BJ (cell line): Measurements from ENCODE around the gene FAM47E. TPM values are rescaled to one million over a fixed set of nuclear protein-coding genes. Genes with fewer than 3 reads are reported as not detected.

Source experiments
- CTCF ChIA-PET: fragments of 350-600 bp; formaldehyde crosslinking; extraction: SDS; loops from one replicate; lab custom pipeline; 2021; ENCODE audit warnings: antibody characterized with exemption, inconsistent platforms; lab: Yijun Ruan, JAX
- POLR2A ChIA-PET: fragments of 300-600 bp; sonication (Branson Sonifier 250); formaldehyde crosslinking; extraction: SDS; loops from one replicate; lab custom pipeline; 2021; ENCODE audit warnings: antibody characterized with exemption; lab: Charles Lee
- DNase-seq: peaks from one replicate; pipeline ENCODE4 v3.0.0-alpha.2; 2011; ENCODE audit warnings: low read depth
- H3K27me3 ChIP-seq: 2 replicates; pipeline ENCODE4 v1.6.0; 2011; ENCODE audit warnings: low read length; ENCODE audit not compliant: control insufficient read depth, insufficient read depth
- H3K36me3 ChIP-seq: 2 replicates; pipeline ENCODE4 v1.5.1; 2011; ENCODE audit warnings: low read length; ENCODE audit not compliant: control insufficient read depth, insufficient read depth
- H3K4me3 ChIP-seq: 2 replicates; pipeline ENCODE4 v1.5.1; 2011; ENCODE audit warnings: low read depth, mild to moderate bottlenecking, control low read depth, low read length
- polyA minus RNA-seq: library from RNA; depleted of rRNA, polyadenylated mRNA; stranded (reverse); fragments of >200 nt; gene quantifications from 2 replicates; pipeline ENCODE4 v1.2.3, GENCODE V29; 2011; rRNA and poly(A)+ RNA removed
- polyA plus RNA-seq: library from polyadenylated mRNA; depleted of rRNA; stranded (reverse); fragments of >200 nt; gene quantifications from 2 replicates; pipeline ENCODE4 v1.2.3, GENCODE V29; 2011; rRNA removed
- TF ChIP-seq, protein P1 (sequence below): IDR thresholded peaks from 2 replicates; pipeline ENCODE4 v1.5.1; 2011; ENCODE audit warnings: low read depth, mild to moderate bottlenecking, control low read depth, inconsistent platforms, low read length, moderate library complexity; ENCODE audit not compliant: insufficient read depth

FAM47E gene, protein sequence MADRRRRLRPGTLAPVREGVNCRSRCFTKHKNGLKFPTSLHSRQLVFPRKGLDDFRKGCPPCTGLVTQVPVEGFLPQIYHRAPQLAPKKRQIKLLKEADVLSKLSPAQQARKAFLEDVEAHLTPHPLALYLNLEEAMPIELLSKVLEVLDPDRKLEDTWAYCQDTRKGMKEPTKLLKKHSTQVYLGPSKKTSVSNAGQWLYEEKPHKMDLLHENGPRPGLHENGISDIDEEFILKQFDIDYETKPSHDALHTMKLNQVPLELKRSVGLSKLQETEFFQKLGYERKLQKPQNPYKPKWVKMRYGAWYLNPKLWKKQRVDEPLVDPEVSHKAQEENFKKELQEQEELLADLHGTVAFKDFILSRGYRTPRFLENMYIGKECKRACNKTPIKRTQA
- polyA plus RNA-seq: 0.05 and 0.23 TPM in 2 replicates
- 0.46 TPM in 1 of 2 replicates, not detected in the other for polyA minus RNA-seq

DNA sequence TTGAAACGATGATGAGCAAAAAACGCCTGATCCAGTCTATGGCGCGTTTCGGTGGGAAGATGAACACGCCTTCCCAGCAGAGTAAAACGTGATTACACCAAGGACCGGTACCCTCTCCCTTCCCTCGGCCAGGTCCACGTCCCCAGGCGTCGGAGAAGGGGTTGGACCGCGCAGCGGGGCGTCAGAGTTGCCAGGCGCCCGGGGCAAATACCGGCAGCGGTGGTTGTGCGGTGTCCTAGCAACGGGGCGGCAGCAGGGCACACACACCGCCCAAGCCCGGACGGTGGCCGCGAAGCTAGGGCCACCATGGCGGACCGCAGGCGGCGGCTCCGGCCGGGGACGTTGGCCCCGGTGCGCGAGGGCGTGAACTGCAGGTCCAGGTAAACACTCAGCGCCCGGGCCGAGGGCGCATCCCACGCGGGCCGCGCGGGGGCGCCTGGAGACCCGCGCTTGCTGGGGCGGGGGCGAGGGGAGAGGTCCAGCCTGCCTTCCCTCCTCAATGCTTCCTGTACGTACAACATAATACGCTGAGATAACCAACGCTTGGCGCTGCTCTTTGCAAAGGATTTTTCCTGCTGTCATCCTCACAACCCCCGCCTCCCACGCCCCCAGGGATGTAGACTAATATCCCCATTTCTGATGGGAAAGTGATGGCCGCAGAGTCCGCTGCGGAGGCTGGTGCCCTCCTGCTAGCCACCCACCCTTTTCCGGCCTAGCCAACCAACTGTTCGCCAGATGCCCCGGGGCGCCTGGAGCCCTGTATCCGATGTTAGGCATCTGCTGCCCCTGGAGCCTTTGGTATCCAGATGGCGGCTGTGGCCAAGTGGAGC lies at the start of gene FAM47E:
FAM47E (plus strand) TSS at position 281 of the 830 bp plus-strand sequence; CDS start at position 307, 26 bp downstream.
- H3K36me3 ChIP-seq: no peaks in the 10 kb centered on the region
- ChIA-PET CTCF (no interaction called here), POLR2A (no interaction called here)
- TF ChIP-seq, protein P1, sequence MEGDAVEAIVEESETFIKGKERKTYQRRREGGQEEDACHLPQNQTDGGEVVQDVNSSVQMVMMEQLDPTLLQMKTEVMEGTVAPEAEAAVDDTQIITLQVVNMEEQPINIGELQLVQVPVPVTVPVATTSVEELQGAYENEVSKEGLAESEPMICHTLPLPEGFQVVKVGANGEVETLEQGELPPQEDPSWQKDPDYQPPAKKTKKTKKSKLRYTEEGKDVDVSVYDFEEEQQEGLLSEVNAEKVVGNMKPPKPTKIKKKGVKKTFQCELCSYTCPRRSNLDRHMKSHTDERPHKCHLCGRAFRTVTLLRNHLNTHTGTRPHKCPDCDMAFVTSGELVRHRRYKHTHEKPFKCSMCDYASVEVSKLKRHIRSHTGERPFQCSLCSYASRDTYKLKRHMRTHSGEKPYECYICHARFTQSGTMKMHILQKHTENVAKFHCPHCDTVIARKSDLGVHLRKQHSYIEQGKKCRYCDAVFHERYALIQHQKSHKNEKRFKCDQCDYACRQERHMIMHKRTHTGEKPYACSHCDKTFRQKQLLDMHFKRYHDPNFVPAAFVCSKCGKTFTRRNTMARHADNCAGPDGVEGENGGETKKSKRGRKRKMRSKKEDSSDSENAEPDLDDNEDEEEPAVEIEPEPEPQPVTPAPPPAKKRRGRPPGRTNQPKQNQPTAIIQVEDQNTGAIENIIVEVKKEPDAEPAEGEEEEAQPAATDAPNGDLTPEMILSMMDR: no peak
- peaks cover 28% of the 10 kb centered on the region for H3K27me3 ChIP-seq
- peak within 1 kb of the TSS; percentile 46 for H3K4me3 ChIP-seq
- no peak for DNase-seq

DNA sequence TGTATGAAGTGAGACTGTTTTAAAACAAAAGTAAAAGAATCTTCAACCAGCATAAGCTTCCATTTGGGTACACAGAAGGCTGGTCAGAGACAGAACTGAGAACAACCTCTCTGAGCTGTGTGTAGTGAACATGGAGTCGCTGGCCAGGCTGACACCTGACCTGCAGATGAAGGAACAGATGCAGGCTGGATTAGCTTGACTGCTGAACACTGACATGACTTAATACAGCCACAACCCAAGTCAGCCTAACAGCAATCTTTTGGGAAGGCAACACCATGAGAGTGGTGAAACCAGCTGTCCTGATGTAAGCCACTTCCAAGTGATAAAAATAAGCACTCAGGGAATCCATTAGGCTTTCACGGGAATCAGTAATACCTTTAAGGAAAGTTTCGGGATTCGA lies 48.0 kb upstream of the FAM47E start:
- CTCF ChIA-PET: no interaction called here
- Histone ChIP-seq H3K4me3 (no peak overlapping the region), H3K27me3 (no peaks in the 10 kb centered on the region), H3K36me3 (no peaks in the 10 kb centered on the region)
- TF ChIP-seq, protein P1: no peak
- POLR2A ChIA-PET: no interaction called here
- no peak for DNase-seq

DNA sequence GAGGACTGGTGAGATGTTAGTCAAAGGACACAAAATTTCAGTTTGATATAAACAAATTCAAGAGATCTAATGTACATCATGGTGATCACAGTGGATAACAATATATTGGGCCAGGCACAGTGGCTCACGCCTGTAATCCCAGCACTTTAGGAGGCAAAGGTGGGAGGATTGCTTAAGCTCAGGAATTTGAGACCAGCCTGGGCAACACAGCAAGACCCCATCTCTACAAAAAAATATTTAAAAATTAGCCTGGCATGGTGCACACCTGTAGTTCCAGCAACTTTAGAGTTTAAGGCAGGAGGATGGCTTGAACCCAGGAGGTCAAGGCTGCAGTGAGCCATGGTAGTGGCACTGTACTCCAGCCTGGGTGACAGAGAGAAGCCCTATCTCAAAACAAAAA lies 46.6 kb upstream of the FAM47E start:
- H3K4me3 ChIP-seq: no peak overlapping the region
- H3K27me3 ChIP-seq: no peaks in the 10 kb centered on the region
- CTCF ChIA-PET: interaction anchor here (5.1 kb wide), 1 partner anchor 25 kb away, joined by 21 read pairs; no protein-coding TSS in a partner anchor
- TF ChIP-seq, protein P1: no peak
- DNase-seq: no peak
- H3K36me3 ChIP-seq: no peaks in the 10 kb centered on the region
- POLR2A ChIA-PET: no interaction called here

DNA sequence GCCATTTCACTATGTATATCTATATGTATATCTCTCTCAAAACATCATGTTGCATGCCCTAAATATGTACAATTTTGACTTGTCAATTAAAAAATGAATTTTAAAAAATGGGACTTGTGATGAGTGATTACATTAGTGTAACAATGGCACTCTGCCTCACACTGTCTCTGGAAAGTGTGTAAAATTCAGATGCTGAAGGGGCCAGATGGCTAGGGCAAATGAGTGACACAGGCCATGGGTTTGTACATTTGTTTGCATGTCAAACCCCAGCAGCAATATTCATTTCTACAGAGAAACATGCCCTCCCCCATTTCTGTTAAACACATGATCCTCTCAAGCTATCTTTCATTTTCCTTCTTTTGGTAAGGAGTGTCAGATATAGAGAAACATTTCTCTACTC lies 46.0 kb upstream of the FAM47E start:
- CTCF ChIA-PET: interaction anchor here (5.1 kb wide), 1 partner anchor 26 kb away, joined by 21 read pairs; no protein-coding TSS in a partner anchor
- DNase-seq: no peak
- TF ChIP-seq, protein P1: no peak
- no peaks in the 10 kb centered on the region for H3K27me3 ChIP-seq
- no peaks in the 10 kb centered on the region for H3K36me3 ChIP-seq
- no peak overlapping the region for H3K4me3 ChIP-seq
- POLR2A ChIA-PET: no interaction called here
